ENCODE results near the gene CACNA2D2.

Gene CACNA2D2

DNA sequence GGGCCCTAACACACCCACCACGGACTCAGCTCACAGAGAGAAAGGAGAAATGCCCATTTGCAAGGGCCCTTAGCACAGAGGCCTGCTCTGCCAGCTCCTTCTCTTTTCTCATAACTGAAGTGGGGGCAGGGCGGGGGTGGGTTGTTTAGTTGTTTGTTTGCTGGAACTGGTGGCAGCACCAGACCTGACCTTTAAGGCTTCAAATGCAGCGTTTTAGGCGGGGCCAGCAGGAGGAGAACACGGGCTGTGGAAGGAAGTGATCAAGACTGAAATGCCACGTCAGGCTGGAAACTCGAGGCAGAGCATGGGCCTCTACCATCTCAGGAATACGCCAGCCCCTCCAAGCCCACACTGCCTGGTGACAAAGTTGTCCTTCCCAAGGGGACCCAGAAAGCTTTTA is 9.3 kb downstream of the CACNA2D2 start:
- DNase-seq: no peak

DNA sequence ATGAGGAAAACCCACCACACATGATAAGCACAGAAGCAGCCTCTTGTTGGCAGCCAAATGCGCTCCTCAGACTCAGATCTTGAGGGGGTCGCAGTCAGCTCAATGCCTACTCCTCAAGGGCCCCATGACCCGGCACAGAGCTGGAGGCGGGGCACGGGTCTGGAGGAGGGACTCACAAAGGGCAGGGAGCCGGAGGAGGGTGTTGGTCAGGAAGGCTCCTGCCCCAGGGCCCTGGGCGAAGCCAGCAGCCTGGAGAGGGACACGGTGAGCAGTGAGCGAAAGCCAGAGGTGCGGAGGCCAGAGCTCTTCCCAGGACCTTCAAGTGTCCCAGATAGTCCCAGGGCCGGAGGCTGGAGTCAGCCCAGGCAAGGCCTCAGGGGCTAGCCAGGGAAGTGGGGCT is 9.8 kb downstream of the CACNA2D2 start:
- no peak for DNase-seq

DNA sequence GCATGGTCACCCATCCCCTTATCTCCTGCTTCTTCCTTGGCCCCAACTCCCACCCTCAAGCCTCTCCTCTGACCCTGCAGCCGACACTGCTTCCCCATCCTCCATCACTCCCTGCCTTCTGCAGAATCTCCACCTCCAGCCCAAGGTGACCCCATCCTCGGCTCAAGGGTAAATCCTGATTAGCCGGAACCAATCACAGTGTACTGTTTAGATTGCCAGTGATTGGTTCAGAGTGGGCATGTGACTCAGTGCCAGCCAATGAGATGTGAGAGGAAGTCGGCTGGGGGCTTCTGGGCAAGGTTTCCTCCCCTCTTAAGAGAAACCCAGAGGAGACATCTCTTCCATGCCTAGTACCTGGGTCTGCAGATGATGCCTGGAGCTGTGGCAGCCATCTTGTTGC is 10.3 kb downstream of the CACNA2D2 start:
- no peak for DNase-seq

DNA sequence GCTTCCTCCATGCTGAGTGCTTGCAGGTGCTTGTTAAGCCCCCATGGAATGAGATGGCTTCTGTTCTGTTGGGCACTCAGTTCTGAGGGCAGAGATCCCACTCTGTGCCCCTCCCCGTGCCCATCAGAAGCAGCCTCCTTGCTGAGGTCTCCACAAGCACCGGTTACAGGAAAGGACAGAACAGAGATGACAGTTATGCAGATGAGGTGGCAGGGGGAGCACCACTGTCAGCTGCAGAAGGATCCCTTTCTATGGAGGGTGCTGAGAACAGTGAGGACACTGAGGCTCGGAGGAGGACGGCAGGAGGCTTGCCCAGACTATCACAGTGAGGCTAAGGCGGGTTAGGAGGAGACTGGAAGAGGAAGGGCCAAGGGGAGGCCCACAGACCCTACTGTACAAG is 12.4 kb downstream of the CACNA2D2 start:
- DNase-seq: peak; percentile 18 to 63

DNA sequence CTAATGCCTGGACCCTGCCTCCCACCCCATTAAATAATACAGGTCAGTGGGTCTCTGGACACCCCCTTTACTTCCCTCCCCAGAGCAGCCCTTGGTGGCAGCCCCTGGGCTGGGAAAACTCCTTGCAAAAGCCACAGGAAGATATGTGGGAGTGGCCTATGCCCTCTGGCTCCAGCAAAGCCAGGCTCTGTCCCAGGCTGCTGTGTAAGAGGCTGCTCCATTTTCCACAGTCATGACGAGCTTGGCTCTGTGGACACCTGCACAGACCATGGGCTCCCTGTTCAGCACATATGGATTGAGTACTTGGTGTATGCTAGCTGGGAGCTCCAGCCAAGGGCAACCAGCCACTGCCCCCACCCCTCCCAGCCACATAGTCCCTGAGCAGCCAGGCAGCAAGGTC is 13.0 kb downstream of the CACNA2D2 start:
- DNase-seq: peak; percentile 19 to 59

DNA sequence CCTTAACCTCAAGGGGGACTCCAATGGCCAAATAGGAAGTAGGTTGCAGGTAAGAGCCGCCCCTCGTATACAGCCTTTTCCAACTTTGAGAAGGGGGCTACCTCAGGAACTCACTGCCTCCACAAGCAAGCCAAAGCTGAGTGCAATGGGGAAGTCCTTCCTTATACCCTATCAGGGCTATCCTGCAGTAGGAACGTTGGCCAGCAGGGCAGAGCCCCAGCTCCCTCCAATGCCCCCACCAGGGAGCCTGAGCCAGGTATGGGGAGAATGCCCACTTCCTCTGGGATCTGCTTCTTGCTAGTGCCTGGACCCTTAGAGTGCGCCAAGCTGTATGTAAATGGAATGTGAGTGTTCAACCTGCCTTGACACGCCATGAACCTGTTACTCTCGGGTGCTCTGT is 16.3 kb downstream of the CACNA2D2 start:
- DNase-seq: peak; percentile 79 to 86

DNA sequence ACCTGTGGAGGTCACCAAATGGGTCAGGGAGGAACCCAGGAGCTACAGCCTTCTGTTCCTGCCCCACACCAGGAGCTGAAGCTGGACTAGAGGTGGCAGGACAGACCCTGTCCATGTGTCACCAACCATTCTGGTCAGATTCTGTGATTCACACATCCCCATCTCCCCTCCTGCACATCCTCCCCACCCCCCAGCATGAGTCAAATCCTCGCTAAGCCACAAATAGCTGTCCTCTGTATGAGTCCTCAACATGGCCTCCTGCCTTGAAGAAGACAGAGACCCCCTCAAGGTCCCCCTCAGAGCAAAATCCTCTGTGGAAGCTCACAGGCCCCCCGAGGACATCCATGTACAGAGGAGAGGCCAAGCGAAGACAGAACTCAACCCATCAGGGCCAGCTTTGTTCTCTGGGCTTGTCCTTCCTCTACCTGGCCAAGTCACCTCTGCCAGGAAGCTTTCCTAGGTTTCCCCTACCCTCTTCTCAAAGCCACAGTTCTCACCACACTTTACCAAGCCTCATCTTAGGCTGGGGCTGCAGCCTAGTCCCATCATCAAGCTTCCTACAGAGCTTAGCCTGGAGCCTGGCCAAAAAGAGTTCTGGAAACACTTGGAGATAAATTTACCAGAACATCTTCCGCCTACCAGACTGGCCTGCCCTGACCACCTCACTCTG is 17.1 kb downstream of the CACNA2D2 start:
- DNase-seq: no peak

DNA sequence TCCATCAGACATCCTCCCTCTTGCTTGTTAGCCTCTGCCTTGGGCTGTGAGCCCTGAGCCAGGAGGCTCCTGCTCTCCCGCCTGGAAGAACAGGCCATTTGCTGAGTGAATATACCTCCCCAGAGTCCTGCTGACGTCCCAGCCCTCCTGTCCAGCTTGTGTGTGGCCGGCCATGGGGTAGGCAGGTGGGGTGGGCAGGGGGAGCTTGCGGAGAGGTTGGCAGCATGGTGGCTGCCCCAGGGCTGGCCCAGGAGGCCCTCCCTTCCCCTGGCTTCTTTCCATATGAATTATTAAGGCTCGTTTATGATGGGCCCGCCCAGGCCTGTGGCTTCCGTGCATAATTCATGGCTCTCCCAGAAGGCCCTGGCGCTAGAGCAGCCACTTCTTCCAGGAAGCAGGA is 18.7 kb downstream of the CACNA2D2 start:
- peak; percentile 67 to 91 for DNase-seq

DNA sequence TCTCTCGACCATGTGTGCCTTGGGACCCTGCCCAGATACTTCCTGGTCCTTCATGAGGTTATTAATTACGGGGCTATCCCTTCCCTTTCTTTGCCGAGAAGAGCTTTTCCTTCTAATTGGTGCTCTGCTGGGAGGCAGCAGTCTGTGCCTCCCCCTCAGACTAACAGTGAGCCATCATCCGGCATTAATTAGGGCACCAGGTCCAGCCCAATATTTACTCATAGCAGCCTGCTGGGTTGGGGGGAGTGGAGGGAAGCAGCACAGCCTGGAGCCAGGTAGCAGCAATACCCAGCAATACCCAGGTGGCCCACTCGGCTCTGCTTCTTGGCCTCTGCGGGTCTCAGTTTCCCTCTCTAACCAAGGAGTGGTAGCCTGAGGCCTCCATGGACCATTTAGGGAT is 20.1 kb downstream of the CACNA2D2 start:
- no peak for DNase-seq

DNA sequence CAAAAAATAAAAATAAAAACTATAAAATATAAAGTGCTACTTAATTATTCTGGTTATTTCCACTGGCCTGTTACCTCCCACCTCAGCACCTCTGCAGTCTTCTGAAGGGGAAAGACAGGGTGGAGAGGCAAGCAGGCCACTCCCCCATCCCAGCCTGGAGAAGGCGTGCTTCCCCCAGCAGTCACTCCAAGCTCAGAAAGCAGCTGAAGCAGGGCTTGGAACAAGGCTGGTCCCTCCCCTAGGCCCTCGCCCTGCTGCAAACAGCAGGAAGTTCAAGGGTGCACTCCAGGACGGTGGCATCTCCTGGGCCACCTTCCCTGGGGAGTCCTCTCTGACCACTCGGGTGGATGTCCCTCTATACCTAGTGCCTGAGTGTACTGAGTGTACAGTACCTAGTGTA is 21.4 kb downstream of the CACNA2D2 start:
- DNase-seq: peak in 1 of 2 experiments; percentile 42

DNA sequence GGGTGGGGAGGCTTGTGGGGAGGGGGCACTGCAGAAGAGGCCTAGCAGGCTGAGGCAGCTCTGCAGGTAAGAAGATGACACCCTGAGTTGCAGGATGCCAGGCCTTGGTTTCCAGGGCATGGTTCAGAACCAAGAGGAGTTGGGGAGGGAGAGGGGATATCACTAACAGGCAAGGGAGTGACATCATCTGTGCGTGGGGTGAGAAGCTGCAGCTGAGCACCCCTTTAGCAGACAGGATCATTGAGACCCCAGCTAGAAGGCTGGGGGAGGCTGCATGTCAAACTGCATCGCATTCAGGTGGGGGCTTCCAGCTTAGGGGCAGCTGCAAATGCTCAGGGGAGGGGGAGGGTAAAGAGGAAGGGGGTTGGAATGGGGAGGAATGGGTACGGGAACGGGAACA is 23.0 kb downstream of the CACNA2D2 start:
- DNase-seq: no peak

DNA sequence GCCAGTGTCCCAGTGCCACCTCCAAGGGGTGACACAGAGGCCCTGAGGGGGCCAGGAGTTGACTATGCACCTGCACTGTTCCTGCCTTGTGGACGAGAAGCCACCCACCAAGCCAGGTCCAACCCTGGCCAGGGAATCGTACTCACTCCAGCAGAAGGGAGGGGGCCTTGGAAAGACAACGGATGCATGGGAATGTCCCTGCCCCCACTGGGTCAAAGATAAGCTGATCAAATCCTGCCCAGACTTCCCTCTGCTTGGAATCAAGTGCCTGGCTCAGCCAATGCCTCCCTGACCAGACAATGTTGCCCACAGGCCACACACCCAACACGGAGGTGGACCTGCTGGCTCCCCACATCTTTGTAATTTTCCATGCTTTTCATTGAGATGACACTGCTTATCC is 23.9 kb downstream of the CACNA2D2 start:
- no peak for DNase-seq

DNA sequence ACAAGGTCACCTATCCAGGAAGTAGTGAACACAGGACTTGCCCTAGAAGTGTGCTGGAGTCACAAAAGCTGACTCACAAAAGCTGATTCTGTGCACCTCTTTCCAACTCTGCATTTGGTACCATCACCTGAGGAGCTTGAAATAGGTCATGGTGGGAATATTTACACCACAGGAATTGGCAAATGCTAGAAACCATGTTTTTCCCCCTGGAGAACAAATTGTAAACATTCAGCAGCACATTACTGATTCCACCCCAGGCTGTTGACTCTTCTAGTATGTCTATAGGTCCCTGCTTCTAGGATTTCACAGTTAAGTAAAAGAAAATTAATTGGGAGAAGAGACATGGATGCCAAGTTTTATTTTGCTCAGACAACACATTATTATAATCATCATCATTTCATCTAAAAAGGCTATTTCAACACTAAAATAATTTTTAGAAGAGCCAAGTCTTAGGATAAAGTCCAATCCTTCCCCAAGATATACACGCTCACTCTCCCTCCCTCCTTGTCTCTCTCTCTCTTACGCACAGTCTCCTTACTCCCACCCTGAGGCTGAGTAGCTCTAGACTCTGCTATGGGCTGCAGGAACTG is 24.7 kb downstream of the CACNA2D2 start:
- no peak for DNase-seq

DNA sequence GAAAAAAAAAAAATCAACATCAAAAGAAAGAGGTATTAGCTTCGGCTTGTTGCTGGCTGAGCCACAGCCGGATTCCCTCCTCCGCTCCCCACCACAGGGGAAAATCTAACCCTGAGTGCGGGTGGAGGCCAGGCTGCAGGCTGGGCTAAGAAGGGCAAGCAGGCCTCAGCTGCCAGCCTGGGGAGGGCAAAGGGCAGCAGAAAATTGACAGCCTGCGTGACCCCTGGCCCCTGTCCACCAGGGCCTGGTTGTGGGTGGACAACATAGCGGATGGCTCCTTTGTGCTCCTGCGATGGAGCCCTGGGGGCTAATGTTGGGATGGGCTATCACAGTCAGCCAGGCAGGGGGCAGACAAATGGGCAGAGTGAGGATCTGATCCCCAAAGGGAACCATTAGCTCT is 25.4 kb downstream of the CACNA2D2 start:
- no peak for DNase-seq

DNA sequence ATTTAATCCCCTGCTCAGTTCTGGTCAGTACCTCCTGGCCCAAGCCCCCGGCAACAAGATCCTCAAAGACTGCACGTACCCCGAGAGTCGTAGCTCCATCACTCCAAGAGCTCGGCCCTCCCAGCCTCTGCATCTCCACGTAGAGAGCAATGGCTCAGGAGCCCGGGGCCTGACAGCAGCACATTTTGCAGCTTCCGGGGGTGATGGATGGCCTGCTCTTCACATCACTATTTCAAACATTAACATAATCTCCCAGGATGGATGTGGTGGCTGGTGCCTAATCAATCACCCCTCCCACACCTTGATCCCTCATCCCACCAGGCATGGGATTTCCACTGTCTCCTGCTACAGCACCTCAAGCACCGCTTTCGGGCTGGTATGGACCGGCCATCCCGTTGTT is 28.1 kb downstream of the CACNA2D2 start:
- DNase-seq: no peak

DNA sequence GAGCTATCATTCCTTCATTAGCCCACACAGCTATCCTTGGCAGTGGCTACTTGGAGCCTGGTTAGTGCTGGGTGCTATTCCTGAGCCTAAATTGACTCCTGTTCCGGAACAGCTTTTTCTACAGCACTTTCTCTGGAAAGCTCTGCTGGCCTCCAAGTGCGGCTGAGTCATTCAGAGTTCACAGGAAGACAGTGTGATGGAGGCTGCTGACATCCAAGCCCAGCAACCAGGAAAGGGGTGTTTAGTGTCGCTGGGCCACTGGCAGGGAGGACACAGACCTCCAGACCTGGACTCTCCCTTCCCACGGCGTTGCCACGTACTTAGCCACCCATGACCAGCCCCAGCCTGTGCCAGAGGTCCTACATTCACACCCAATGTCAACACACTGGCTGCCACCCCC is 28.7 kb downstream of the CACNA2D2 start:
- DNase-seq: no peak

DNA sequence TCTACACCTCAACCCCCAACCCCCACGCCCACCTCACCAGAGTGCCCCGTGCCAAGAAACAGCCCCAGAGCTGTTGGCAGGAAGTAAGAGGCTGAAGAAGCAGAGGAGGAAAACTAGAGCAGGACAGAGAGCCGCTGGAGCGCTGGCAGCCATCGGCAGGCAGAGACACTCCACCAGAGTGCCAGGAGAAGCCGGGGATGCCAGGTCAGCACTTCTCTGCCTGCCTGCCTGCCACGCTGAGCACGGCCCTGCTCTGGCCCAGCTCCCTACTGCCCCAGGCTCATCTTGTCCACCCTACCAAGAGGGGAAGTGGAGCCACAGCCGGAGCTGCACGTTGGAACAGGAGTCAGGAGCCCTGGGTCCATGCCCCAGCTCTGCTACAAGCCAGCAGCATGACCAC is 29.7 kb downstream of the CACNA2D2 start:
- no peak for DNase-seq

DNA sequence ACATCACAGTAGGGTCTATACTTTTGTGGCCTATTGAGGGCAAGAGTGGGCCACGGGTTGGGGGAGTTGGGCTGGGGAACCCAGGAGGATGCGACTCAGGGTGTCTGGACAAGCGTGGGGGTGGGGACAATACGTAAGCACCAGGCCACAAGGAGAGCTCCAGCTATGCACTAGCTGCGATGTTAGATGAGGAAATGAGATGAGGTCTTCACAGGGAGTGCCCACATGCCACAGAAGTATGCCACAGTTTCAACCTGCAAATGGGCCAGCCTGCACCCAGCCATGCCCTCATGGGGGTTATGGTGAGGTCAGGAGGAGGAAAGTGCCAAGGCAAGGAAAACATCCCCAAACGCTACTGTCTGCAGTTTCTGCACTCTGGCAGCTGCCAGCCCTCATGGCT is 30.5 kb downstream of the CACNA2D2 start:
- DNase-seq: no peak

DNA sequence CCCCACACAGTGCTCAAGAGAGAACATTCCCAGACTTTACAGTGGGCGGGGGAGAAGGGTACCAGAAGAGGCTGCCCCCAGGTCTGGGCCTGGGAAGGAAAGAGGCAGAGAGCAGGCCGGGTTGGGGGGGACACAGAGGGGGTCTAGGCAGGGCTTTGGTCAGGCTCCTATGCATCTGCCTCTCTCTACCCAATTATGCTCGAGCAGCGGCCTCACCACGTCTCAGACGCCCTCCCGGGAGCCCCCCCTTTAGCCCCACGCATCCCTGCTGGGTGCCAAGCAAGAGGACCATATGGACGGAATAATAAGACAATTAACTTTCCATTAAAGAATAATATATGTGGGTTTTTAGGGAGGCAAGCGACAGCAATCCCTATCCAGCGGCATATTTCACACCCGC is 32.8 kb downstream of the CACNA2D2 start:
- no peak for DNase-seq

DNA sequence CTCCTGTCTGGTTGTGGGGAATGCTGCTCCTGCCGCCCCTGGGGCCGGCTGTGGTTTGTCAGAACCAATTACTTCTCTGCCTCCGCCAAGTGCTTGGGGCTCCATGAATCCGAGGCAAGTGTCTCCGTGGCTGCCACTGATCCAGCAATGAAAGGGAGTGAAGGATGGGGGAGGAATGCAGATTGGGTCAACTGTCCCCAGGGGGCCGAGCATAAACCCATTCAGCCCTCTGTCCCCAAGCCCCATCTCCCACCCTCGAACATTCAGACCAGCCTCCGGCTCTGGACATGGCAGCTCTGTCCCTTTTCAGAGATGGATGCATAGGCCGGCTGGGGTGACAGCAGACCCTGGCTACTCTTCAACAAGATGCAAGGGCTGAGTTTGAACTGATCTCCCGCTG is 35.5 kb downstream of the CACNA2D2 start:
- DNase-seq: no peak

DNA sequence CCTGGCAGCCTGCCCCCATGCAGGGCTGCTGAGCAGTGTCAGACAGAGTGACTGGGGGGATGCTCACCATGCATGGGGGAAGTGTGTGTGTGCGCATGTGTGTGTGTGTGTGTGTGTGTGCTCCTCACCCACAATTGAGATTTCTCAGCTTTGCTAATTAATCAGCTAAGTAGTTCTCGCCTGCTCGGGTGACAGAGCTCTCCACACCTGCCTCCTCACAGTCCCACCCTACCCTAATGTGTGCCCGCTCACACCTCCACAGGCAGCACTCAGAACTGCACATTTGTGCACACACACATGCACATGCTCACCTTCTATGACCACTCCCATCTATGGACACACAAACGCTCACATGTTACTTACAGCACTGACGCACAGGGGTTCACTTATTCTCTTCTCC is 37.3 kb downstream of the CACNA2D2 start:
- DNase-seq: peak in 1 of 2 experiments; percentile 39

DNA sequence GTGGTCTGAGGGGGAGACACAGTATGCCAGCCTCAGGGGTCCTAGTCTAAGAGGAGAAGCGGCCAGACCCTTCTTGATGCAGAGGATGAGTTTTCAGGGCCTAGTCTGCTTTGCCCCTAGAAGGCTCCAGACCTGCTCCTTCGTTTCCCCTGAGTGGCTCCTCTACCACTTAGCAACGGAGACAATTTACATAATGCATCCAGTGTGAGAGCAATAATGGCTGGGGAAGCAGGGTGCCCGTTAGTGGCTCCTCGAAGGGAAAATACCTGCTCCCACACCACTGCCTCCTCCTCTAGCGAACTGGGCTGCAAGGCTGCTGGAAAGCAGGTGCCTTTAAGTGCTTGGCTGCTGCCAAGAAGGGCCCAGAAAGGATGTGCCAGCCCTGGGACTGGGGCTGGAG is 38.9 kb downstream of the CACNA2D2 start:
- DNase-seq: peak; percentile 48 to 72

DNA sequence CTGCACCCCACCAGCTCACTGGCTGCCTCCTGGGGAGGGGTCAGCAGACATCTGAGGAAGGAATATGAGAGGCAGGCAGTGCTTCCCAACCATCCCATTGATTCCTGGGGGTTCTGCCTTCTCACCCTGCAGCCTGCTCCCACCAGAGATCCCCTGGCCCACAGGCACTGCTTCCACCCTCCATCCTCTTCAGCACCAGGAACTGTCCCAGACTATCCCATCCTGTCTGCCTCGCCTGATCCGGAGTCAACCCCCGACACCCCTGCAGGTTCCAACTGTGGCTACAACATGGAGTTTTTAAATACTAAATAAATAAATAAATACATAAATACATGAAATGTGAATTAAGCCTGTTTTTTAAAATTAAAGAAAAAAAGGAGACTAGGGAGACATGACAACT is 43.6 kb downstream of the CACNA2D2 start:
- DNase-seq: no peak

DNA sequence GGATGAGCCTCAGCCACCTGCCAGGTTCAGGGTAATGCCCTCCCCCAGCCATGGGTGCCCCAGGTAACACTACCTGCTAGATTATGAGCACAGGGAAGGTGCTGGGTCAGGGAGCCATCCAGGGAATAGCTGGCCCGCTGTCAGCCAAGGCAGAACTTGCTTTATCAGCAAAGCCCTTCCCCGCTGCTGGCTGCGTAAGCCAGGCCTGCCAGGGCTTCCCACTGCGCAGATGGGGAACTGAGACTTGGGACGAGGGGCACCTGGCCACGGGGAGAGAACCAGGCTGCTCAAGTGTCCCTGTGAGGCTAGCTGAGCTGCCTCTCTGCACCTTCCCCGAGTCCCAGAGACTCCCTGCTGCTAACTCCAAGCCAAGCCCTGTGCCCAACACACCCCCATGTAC is 45.4 kb downstream of the CACNA2D2 start:
- no peak for DNase-seq
